K562 (cell line): ENCODE measurements around the gene COPG2. TPM values are rescaled to one million over a fixed set of nuclear protein-coding genes. Genes with fewer than 3 reads are reported as not detected.

Experiments
- C11orf30 ChIP-seq: fragments of 450-650 bp; IDR thresholded peaks from 2 replicates; pipeline ENCODE4 v1.6.1; 2016; ENCODE audit warnings: low read depth, mild to moderate bottlenecking
- IRF2 ChIP-seq: sonication (generic); formaldehyde crosslinking; IDR thresholded peaks from 2 replicates; pipeline ENCODE4 v1.8.1; 2022; ENCODE audit warnings: mild to moderate bottlenecking, missing genetic modification reagents
- MAFK ChIP-seq: IDR thresholded peaks from 2 replicates; pipeline ENCODE4 v1.6.1; 2011; ENCODE audit warnings: low read length, improper control_type of control experiment
- MCM7 ChIP-seq, 2 experiments: fragments of 450-650 bp; IDR thresholded peaks; 2 replicates each; pipeline ENCODE4 v1.6.1; 2016 to 2018
- PHF21A ChIP-seq: fragments of 450-650 bp; IDR thresholded peaks from 2 replicates; pipeline ENCODE4 v1.6.1; 2017; ENCODE audit warnings: low read depth, borderline replicate concordance
- PHF8 ChIP-seq: fragments of 200-600 bp; sonication (generic); IDR thresholded peaks from 2 replicates; pipeline ENCODE4 v1.6.1; 2012; ENCODE audit warnings: mixed run types, mild to moderate bottlenecking, inconsistent platforms, low read length, moderate library complexity, borderline replicate concordance
- TAF15 ChIP-seq: fragments of 200-400 bp; formaldehyde crosslinking; IDR thresholded peaks from 2 replicates; pipeline ENCODE4 v1.6.1; 2017; ENCODE audit warnings: mild to moderate bottlenecking, low read depth, low read length, moderate library complexity
- ZEB2 ChIP-seq: fragments of 450-650 bp; IDR thresholded peaks from 2 replicates; pipeline ENCODE4 v1.6.1; 2016
- ZNF12 ChIP-seq: sonication (generic); formaldehyde crosslinking; IDR thresholded peaks from 2 replicates; pipeline ENCODE4 v1.4.0; 2020; ENCODE audit warnings: mild to moderate bottlenecking, missing genetic modification reagents
- ZNF316 ChIP-seq: fragments of 450-650 bp; IDR thresholded peaks from 2 replicates; pipeline ENCODE4 v1.6.1; 2016
- polyA plus RNA-seq, 8 experiments: library from polyadenylated mRNA; depleted of rRNA in 4 of 8; stranded (reverse) in 5 of 8; unstranded in 3 of 8; fragments of >200 nt; fragmentation: Nextera tagmentation in 2 of 8; fragmentation: Illumina TruSeq in 1 of 8; extraction: Ambion mirVana in 2 of 8; extraction: Trizol in 1 of 8; gene quantifications; 2 replicates each; pipeline versions ENCODE4 v1.2.1 to v1.2.3, GENCODE V29; 2011 to 2014; ENCODE audit warnings: inconsistent platforms in 1 of 8, missing spikeins in 1 of 8
- total RNA-seq, 7 experiments: library from RNA; depleted of rRNA in 6 of 7; stranded (reverse); fragments of >200 nt in 6 of 7; fragmentation: Illumina TruSeq in 2 of 7; extraction: Trizol in 2 of 7; gene quantifications; 2 replicates each; pipeline versions ENCODE4 v1.2.1 to v1.2.3, GENCODE V29; 2011 to 2021; ENCODE audit warnings: low replicate concordance in 1 of 7
- TF ChIP-seq, protein P1 (sequence below): fragments of 450-650 bp; IDR thresholded peaks from 2 replicates; pipeline ENCODE4 v1.6.1; 2017; ENCODE audit warnings: antibody characterized with exemption
- TF ChIP-seq, protein P2 (sequence below): fragments of 200-800 bp; sonication (Bioruptor generic); IDR thresholded peaks from 2 replicates; pipeline ENCODE4 v1.6.1; 2017; ENCODE audit warnings: missing genetic modification characterization, missing compliant biosample characterization
- TF ChIP-seq, protein P3 (sequence below): fragments of 450-650 bp; conservative IDR thresholded peaks from 2 replicates; pipeline ENCODE4 v1.6.1; 2016; ENCODE audit warnings: missing genetic modification characterization, low read depth, mild to moderate bottlenecking, missing compliant biosample characterization, moderate library complexity
- TF ChIP-seq, protein P4 (sequence below): fragments of 250-450 bp; sonication (Bioruptor Pico); IDR thresholded peaks from 2 replicates; pipeline ENCODE4 v1.8.0; 2022; ENCODE audit warnings: inconsistent platforms

Gene COPG2
- total and polyA plus RNA-seq, 9 of the 15 experiments (the other 6 are each of a cell fraction or from before 2014, with no cell fraction given) = 6.6 to 104 (median 32.5) TPM

DNA sequence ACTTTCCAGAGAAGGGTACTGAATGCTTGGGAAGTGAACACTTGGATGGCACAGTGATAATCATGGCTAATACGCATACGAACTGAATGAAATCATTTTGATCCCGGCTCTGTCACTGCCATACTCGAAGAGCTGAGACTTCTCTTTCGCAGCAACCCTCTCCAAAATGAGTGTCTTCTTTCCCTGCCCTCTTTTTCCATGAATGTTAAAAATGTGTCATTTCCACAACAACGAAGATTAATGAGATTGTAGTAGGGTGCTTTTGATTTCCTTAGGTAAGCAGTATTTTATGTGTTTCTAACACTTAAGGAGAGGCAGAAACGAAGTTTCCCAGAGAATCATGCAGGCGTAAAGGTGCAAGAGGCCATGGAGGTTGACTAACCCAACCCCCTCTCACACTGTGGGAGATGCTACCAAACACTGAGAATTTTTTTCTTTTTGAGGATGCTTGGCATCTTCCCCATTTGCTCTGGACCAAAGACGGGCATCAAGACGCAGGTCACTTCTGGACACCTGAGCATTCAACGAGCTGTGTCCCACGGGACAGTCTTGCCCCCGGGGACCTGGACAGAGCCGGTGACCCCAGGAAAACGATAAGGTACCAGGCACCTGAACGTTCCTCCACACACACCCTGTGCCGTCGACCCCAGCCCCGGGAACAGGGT, 823 bp downstream of the COPG2 start (continued):
- TF ChIP-seq C11orf30 (peak; percentile 19; the same call in 1 of the 2 replicates), MAFK (peak; percentile 35; the same call in 1 of the 2 replicates), PHF21A (no peak), PHF8 (no peak), TAF15 (no peak), ZNF316 (peak; percentile 58), ZEB2 (no peak), MCM7 (IDR thresholded peaks at IDR 0.05) (no peak), IRF2 (CRISPR knock-in tag) (no peak), ZNF12 (CRISPR knock-in tag) (no peak)
- TF ChIP-seq, protein P1, sequence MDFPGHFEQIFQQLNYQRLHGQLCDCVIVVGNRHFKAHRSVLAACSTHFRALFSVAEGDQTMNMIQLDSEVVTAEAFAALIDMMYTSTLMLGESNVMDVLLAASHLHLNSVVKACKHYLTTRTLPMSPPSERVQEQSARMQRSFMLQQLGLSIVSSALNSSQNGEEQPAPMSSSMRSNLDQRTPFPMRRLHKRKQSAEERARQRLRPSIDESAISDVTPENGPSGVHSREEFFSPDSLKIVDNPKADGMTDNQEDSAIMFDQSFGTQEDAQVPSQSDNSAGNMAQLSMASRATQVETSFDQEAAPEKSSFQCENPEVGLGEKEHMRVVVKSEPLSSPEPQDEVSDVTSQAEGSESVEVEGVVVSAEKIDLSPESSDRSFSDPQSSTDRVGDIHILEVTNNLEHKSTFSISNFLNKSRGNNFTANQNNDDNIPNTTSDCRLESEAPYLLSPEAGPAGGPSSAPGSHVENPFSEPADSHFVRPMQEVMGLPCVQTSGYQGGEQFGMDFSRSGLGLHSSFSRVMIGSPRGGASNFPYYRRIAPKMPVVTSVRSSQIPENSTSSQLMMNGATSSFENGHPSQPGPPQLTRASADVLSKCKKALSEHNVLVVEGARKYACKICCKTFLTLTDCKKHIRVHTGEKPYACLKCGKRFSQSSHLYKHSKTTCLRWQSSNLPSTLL = no peak
- TF ChIP-seq, protein P2, sequence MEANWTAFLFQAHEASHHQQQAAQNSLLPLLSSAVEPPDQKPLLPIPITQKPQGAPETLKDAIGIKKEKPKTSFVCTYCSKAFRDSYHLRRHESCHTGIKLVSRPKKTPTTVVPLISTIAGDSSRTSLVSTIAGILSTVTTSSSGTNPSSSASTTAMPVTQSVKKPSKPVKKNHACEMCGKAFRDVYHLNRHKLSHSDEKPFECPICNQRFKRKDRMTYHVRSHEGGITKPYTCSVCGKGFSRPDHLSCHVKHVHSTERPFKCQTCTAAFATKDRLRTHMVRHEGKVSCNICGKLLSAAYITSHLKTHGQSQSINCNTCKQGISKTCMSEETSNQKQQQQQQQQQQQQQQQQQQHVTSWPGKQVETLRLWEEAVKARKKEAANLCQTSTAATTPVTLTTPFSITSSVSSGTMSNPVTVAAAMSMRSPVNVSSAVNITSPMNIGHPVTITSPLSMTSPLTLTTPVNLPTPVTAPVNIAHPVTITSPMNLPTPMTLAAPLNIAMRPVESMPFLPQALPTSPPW (CRISPR knock-in tag) = no peak
- TF ChIP-seq, protein P3, sequence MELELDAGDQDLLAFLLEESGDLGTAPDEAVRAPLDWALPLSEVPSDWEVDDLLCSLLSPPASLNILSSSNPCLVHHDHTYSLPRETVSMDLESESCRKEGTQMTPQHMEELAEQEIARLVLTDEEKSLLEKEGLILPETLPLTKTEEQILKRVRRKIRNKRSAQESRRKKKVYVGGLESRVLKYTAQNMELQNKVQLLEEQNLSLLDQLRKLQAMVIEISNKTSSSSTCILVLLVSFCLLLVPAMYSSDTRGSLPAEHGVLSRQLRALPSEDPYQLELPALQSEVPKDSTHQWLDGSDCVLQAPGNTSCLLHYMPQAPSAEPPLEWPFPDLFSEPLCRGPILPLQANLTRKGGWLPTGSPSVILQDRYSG (tag) = no peak
- TF ChIP-seq, protein P4, sequence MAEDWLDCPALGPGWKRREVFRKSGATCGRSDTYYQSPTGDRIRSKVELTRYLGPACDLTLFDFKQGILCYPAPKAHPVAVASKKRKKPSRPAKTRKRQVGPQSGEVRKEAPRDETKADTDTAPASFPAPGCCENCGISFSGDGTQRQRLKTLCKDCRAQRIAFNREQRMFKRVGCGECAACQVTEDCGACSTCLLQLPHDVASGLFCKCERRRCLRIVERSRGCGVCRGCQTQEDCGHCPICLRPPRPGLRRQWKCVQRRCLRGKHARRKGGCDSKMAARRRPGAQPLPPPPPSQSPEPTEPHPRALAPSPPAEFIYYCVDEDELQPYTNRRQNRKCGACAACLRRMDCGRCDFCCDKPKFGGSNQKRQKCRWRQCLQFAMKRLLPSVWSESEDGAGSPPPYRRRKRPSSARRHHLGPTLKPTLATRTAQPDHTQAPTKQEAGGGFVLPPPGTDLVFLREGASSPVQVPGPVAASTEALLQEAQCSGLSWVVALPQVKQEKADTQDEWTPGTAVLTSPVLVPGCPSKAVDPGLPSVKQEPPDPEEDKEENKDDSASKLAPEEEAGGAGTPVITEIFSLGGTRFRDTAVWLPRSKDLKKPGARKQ (CRISPR knock-in tag) = peak; percentile 28; the same call in 1 of the 2 replicates
